ENCODE data around the gene LPIN2.
A peak's percentile ranks its signal among the peaks of the same experiment; 100 is the strongest.

Gene LPIN2

DNA sequence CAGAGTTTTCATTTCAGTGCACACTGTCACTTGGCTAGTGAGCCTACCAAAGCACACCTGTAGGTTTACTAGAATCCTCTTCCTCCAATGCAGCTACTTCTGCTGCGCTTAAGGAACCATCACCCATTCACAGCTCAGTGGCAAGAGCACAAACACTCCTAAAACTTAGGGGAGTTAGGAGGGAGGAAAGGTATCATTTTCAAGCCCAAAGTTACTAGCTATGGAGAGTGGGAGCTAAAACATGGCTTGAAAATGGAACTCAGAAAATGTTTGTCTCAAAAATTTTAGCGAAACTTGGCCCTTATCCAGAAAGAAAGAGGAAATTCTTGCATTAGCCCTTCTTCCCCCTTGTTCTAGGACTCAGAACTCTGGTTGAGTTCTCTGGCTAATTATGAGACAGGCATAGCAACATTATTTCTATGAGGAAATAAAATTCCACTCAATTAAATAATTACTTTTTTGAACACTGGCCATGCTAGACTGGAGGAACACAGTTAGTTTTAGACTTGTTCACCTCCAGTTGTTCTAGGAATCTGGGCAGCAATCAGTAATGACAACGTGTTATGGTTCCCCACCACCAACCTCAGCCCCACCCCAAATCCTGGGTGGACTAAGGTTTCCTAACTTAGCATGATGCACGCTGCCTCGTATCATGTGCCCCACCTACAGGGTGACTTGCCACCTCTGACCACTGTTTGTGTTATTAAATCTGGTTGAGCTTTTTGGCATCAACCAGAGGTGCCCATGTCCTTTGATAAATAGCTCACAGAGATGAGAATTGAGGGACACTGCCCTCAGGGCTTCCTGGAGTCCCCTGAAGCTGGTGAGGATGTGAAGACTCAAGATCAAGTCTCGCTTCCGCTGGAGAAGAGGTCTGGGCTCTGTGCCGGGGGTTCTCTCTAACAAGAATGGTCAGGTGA lies 32.8 kb downstream of the LPIN2 start:
- no peak for DNase-seq (ENCODE audit: low read depth)

DNA sequence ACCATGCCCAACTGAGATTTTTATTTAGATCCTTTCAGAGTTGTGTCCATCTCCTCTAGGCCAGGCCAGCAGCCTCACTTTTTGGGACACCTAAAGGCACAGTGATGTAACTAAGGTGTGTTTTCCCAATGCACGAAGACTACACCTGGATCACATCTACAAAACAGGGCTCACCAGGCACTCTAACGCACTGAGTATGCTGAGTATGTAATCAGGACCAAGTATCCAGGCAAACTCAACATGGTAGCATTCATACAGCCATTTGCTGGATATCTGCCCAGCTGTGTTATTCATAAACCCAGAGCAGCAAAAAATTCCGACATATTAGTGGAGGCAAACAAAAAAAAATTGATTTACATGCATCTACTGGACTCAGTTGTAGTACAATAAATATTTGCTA lies 33.8 kb downstream of the LPIN2 start:
- DNase-seq (ENCODE audit: low read depth), result peak; percentile 64

DNA sequence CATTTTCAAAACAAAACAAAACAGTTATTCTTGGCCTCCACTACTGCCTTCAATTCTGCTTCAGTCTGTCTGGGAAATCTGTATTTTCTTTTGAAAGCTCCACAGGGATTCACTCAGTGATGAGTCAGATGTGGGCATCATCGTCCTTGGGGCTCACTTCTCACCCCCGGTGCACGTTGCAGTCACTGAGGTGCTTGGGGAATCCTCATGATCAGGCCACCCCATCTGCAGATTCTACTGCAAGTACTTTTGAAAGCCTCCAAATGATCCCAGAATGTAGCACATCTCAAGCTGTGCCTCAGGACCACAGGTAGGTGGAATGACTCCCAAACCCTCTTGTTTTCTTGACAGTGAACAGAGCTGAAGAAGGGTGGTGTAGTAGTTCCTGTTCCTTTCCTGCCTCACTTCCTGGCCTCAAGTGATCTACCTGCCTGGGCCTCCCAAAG lies 34.3 kb downstream of the LPIN2 start:
- DNase-seq (ENCODE audit: low read depth), result peak; percentile 45

DNA sequence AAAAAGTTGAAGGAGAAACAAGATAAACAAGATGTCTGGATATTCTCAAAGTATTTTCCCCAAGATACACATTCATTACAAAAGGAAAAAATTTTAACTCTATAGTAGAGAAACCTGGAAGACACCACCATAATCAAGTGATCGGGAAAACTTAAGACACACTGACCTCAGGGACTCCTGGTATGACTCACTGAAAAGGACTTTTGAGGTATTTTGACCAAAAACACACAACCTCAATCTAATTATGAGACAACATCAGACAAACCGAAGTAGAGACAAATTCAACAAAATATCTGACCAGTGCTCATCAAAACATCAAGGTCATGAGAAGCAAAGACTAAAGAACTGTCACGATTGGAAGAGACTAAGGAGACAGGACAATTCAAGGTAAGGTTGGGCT lies 34.7 kb downstream of the LPIN2 start:
- DNase-seq (ENCODE audit: low read depth), result no peak

DNA sequence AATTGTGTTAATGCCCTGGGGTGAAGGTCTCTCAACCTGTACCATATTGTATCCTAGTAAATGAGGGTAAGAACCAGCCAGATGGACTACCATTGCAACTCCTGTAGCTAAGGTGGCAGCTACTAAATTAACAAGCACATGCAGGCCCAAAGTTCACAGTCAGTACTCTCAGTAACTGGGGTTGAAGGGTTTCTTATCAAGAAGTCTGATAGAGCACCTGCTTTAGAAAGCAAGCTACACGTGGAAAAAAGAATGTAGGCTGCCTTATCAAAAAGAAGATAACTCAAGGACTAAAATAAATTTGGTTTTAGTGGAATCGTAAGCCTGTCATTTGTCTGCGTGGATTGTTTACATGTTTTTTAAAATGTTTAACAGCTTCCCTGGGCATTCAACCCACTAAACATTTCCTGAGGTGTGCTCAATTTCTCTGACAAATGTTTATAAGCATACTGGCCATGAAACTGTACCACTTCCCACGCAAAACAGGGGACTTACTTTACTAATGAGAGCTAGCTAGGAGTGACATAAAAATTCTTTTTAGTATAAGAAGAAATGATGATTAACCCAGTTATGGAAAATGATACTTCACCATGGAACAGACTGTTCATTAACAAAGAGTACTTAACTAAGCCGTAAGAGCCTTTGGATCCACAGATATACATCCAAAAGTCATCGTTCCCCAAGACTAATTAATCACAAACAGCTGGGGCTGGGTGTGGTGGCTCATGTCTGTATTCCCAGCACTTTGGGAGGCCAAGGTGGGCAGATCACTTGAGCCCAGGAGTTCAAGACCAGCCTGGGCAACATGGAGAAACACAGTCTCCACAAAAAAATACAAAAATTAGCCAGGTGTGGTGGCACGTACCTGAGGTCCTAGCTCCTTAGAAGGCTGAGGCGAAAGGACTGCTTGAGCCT lies 36.5 kb downstream of the LPIN2 start:
- DNase-seq (ENCODE audit: low read depth), result no peak

DNA sequence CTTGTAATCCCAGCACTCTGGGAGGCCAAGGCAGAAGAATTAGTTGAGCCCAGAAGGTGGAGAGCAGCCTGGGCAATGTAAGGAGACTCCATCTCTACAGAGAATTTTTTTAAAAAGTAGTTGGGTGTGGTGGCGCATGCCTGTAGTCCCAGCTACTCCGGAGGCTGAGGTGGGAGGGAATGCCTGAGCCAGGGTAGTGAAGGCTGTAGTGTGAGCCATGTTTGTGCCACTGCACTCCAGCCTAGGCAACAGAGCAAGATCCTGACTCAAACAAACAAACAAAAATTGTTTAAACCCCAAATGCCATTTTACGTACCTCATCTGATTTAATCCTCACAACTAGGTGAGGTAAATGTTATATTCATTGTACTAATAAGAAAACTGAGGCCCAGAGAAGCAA lies 38.2 kb downstream of the LPIN2 start:
- DNase-seq (ENCODE audit: low read depth), result no peak

DNA sequence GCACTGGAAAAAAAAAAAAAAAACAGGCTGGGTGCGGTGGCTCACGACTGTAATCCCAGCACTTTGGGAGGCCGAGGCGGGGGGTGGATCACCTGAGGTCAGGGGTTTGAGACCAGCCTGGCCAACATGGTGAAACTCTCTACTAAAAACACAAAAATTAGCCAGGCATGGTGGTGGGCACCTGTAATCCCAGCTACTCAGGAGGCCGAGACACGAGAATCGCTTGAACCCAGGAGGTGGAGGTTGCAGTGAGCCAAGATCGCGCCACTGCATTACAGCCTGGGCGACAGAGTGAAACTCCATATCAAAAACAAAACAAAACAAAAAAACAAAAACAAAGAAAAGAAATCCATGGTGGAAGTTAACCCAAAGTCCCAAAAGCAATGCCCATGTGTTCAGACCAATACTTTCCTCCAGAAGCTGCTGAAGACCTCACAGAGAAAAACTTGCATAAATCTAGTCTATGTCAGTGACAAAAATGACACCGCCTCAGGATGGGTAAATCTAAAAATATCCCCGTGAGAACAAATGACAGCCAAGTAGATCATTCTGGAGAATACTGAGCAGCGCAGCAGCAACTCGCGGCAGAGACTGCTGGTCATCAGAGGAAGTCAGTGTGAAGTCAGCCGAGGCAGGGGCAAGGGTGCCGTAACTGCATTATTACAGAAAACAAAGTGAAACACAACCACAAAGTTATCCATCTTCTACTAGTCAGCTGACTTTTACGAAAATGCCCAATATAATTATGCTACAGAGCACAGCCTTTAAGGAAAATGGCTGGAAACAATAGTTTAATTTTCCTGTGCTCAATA lies 41.0 kb downstream of the LPIN2 start:
- no peak for DNase-seq (ENCODE audit: low read depth)

DNA sequence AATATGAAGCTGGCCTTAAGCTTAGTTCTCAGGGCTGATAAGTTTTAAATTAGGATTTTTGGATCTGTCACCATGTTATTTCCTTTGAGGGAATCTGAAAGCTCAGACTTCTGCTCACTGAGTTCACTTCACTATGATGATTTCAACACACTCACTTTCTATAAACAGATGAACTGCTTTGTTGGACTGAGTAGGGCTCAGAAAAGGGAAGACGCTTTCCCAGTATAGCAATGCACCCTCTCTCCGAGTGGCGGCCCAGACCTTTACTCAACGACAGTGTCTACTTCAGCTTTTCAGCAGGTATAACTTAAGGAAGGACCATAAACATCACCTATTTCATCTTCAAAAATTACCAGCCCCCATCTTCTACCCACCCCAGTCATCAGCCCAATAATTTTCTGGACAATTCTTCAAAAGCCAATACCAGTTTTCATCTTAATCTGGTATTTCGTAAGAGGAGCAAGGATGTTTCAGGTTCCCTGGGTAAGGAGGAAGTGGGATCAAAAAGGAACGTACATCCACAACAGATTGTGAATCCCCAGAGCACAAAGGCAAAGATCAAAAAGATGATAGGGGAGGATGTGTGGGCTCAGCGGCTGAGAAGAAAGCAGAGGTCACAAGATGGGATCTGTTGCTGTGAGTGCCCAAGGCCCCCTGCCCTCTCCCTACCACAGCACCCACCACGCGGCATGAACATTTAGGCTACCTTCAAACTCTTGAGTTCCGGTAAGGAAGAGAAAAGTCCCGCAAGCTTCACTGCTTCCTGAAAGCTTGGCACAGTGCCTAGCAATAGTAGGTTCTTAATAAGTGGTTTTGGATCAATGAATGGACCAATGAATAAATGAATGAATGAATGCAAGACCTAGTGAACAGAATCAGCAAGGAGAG lies 41.9 kb downstream of the LPIN2 start:
- no peak for DNase-seq (ENCODE audit: low read depth)

DNA sequence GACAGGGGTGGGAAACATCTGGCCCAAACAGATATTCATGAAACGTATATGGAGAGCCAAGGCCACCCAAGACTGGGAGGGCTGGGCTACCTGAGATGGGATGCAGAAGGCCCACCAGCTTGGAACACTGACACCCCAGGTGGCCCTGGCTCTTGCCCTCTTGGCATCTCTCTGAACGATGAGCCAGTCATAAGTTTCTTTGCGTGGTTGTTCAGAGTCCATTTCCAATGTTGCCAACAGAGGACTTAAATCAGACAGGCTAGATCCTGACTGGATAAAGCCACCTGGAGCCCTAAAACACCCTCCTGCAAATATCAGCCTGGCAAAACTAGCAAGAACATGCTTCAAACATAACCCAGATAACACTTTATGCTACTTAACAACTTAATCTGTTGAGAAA lies 42.6 kb downstream of the LPIN2 start:
- DNase-seq (ENCODE audit: low read depth), result no peak

DNA sequence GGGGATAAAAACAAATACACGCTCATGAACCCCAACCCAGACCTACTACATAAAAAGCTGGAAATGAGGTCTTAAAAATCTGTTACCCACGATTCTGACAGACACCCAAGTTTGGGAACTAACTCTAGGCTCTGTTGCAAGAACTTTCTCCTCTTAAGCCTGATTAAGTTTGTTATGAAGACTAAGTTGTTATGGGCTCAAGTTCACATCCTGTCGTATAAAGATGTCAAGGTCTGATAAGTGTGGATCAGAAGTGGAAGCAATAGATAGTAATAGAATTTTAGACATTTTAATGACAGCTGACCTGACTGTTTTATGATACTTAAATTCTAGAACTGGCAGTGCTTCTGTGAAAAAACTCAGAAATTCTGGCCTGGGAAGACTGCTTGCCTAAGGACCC lies 43.2 kb downstream of the LPIN2 start:
- no peak for DNase-seq (ENCODE audit: low read depth)

DNA sequence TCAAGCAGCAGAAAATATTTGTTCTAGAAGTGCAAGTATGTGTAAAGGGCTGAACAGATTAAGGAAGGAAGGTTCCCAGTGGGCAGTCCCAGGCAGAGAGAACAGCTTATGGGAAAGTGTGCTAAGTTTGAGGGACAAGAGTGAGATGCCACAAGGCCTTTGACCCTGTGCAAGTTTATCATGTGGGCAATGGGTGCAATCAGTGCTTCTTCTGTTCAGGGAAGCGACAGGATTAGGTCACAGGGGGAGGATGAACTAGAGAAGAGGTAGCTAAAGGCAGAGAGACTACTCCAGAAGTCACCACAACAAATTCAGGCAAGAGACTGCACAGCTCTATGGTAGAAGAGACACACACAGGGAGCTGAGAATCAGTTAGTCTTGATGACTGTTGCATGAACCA lies 44.3 kb downstream of the LPIN2 start:
- DNase-seq (ENCODE audit: low read depth), result no peak

DNA sequence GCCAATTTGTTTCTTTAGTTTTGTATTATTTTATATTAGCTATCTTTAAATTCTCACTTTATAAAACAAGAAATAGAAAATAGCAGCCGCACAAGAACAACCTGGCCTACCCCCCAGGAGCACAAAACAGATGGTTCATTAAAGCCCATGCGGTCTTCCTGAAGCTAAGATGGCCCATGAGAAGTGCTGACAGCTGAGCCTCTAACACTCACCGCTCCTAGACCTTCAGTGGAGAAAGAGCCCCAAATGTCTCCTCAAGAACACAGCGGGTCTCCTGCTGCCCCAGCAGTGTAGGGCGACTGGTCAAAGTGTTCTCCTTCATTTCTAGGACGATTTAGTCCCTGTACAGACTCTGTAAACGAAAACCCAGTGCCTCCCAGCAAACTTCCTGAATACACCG lies 45.1 kb downstream of the LPIN2 start:
- no peak for DNase-seq (ENCODE audit: low read depth)

DNA sequence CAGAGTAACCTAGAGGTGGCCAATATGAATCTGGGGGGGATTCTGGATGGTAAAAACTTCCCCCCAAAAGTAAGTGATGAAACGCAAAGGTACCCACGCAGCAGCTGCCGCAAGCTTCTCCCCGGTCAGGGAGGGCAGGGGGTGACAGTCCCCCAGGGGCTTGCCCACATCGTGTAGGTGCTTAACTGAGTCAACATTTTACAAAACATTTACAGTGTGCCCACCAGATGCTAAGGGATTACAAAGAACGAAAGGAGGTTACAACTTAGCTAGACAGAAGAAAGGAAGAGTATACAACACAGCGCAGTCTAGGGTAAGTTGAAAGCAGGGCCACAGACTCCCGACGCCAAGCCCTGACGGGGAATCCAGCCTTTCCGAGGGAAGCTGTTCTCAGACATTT lies 45.6 kb downstream of the LPIN2 start:
- no peak for DNase-seq (ENCODE audit: low read depth)

DNA sequence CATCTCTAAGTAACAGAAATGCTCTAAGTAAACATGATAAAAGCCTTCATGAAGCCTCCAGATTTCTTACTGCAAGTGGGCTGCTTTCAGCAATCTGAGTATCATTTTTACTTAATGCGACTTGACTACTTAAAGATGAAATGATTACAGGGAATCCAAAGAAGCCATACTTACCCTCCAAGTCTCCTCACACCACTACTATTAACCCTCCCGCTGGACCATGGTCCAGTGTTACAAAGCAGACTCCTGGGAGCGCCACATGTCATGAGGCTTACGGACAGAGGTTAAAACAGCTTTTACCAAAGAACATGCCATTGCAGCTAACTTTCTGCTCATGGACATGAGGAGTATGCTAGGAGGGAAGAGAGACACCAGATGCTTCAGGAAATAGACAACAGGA lies 46.4 kb downstream of the LPIN2 start:
- DNase-seq (ENCODE audit: low read depth), result no peak

DNA sequence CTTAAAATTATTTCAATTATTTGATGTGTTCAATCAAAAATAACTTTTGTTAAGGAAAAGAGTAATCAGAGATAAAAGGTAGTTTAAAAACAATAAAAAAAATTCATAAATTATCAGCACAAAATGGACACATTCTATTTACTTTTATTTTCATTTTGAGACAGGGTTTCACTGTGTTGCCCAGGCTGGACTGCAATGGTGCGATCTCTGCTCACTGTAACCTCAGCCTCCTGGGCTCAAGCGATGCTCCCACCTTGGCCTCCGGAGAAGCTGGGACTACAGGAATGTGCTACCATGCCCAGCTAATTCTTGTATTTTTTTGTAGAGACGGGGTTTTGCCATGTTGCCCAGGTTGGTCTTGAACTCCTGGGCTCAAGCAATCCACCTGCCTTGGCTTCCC lies 47.1 kb downstream of the LPIN2 start:
- DNase-seq (ENCODE audit: low read depth), result no peak

DNA sequence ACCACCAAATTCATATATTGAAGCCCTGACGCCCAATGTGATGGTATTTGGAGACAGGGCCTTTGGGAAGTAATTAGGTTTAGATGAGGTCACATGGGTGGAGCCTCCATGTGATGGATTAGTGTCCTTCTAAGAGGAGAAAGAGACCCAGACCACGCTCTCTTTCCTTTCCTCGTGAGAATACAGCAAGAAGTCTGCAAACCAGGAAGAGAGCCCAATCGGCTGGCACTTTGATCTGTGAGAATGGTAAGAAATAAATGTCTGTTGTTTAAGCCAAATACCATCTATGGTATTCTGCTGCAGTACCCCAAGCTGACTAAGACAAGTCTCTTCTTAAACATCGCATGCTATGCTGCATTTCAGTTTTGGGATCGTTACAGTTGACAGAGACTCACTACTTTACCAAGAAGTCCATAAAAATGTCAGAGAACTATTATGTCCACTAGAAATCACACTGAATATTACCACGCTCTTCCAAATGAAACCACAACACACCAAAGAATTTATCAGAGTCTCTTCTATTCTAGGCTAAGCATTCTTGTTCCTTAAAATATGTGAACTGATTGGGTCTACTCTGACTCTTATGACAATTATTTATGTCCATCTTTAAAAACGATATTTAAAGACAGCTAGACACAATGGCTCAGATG lies 48.5 kb downstream of the LPIN2 start:
- no peak for DNase-seq (ENCODE audit: low read depth)

Data from non-pigmented ciliary epithelial cell (primary cell).